Parathyroid adenoma (tissue), 2 donors: ENCODE data around the gene TRMT5.

Experiments used
- H2AFZ ChIP-seq: fragments of 300-600 bp; sonication (generic); one replicate; pipeline ENCODE4 v1.7.0; 2017; ENCODE audit warnings: antibody characterized with exemption, mild to moderate bottlenecking
- H3K27ac ChIP-seq: fragments of 300-600 bp; sonication (generic); one replicate; pipeline ENCODE4 v1.7.0; 2017
- H3K27me3 ChIP-seq: fragments of 300-600 bp; sonication (generic); one replicate; pipeline ENCODE4 v1.7.0; 2017; ENCODE audit warnings: low read length; ENCODE audit not compliant: control insufficient read depth, insufficient read depth
- H3K36me3 ChIP-seq: fragments of 300-600 bp; sonication (generic); one replicate; pipeline ENCODE4 v1.7.0; 2017; ENCODE audit warnings: low read length; ENCODE audit not compliant: control insufficient read depth, insufficient read depth
- H3K4me1 ChIP-seq: fragments of 300-600 bp; sonication (generic); one replicate; pipeline ENCODE4 v1.7.0; 2017; ENCODE audit warnings: control low read depth
- H3K4me2 ChIP-seq: fragments of 300-600 bp; sonication (generic); one replicate; pipeline ENCODE4 v1.7.0; 2017; ENCODE audit warnings: low read length
- H3K4me3 ChIP-seq: fragments of 300-600 bp; sonication (generic); one replicate; pipeline ENCODE4 v1.7.0; 2017; ENCODE audit warnings: low read depth, low read length
- H3K79me2 ChIP-seq: fragments of 300-600 bp; sonication (generic); one replicate; pipeline ENCODE4 v1.7.0; 2017; ENCODE audit warnings: control low read depth
- H3K9ac ChIP-seq: fragments of 300-600 bp; sonication (generic); one replicate; pipeline ENCODE4 v1.7.0; 2017; ENCODE audit warnings: mild to moderate bottlenecking
- H3K9me3 ChIP-seq: fragments of 300-600 bp; sonication (generic); one replicate; pipeline ENCODE4 v1.7.0; 2017; ENCODE audit warnings: low read length; ENCODE audit not compliant: control insufficient read depth
- CTCF ChIP-seq: fragments of 300-600 bp; sonication (generic); IDR thresholded peaks from one replicate; pipeline ENCODE4 v1.7.0; 2017; ENCODE audit warnings: antibody characterized with exemption, mild to moderate bottlenecking
- donor health status: primary hyperparathyroidism.

Gene TRMT5

DNA sequence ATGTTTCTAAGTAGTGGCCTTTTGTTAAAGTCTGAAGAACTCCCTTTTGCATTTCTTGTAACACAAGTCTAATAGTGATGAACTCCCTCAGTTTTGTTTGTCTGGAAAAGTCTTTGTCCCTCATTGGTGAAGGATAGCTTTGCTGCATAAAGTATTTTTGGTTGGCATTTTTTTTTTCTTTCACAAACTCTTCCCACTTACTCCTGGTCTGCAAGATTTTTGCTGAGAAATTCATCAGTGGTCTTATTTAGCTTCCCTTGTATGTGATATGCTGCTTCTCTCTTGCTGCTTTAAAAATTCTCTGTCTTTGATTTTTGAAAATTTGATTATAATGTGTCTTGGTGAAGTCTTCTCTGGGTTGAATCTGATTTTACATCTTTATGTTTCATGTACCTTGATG lies 22.7 kb downstream of the TRMT5 start:
- Histone ChIP-seq H3K4me2 (no peak overlapping the region), H3K36me3 (no peaks in the 10 kb centered on the region), H3K9ac (no peak overlapping the region), H3K4me1 (no peaks in the 10 kb centered on the region), H3K27me3 (no peaks in the 10 kb centered on the region), H3K79me2 (peaks cover 30% of the 10 kb centered on the region), H3K27ac (no peak overlapping the region), H2AFZ (no peak overlapping the region), H3K9me3 (peaks cover 3% of the 10 kb centered on the region), H3K4me3 (no peak overlapping the region)
- no peak for TF ChIP-seq CTCF

GRCh38 chr14:60956632-60957031 lies 24.2 kb downstream of the TRMT5 start:
- H3K9me3 ChIP-seq = peaks cover 3% of the 10 kb centered on the region
- TF ChIP-seq CTCF = no peak
- H3K9ac ChIP-seq = no peak overlapping the region
- peaks cover 36% of the 10 kb centered on the region for H3K79me2 ChIP-seq
- H3K4me2 ChIP-seq = no peak overlapping the region
- H3K36me3 ChIP-seq = no peaks in the 10 kb centered on the region
- no peaks in the 10 kb centered on the region for H3K4me1 ChIP-seq
- H2AFZ ChIP-seq = no peak overlapping the region
- no peak overlapping the region for H3K27ac ChIP-seq
- H3K27me3 ChIP-seq = no peaks in the 10 kb centered on the region
- H3K4me3 ChIP-seq = no peak overlapping the region

- Histone ChIP-seq H2AFZ (no peak overlapping the region), H3K27ac (no peak overlapping the region), H3K9me3 (peaks cover 3% of the 10 kb centered on the region), H3K27me3 (no peaks in the 10 kb centered on the region), H3K4me2 (no peak overlapping the region), H3K9ac (no peak overlapping the region), H3K4me1 (no peaks in the 10 kb centered on the region), H3K79me2 (peaks cover 33% of the 10 kb centered on the region), H3K4me3 (no peak overlapping the region), H3K36me3 (no peaks in the 10 kb centered on the region)
- TF ChIP-seq CTCF = no peak
These were observed 24.7 kb downstream of the TRMT5 start for GRCh38 chr14:60956202-60956601.

DNA sequence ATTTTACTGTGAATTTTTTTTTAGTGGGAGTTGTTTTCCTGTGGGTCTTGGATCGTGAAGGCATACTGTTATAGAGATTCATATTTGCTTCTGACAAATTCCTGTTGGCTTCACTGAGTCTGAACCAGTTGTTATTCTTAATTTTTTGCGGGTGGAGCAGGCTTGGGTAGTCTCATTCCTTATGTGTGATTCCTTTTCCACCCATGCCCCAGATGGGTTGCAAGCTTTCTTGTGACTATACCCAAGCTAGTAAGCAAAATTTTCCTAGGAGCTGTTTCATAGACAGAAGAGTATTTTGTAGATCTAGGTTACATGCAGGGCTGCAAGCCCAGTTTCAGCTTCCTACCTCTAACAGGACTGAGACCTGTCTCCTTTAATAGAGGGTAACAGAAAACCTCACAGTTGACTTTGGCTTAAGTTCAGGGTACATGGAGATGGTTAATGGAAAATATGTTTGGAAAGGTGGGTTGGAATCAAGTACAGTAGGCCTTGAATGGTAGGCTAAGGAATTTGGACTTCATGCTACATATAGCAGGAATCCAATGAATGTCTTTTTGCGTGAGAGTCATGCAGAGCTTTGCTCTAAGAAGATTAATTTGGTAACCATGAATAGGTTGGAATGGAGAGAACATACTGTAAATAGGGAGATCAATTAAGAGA lies 29.0 kb downstream of the TRMT5 start:
- H2AFZ ChIP-seq = no peak overlapping the region
- no peaks in the 10 kb centered on the region for H3K36me3 ChIP-seq
- H3K4me2 ChIP-seq = no peak overlapping the region
- peaks cover 3% of the 10 kb centered on the region for H3K9me3 ChIP-seq
- no peaks in the 10 kb centered on the region for H3K27me3 ChIP-seq
- no peaks in the 10 kb centered on the region for H3K4me1 ChIP-seq
- no peak overlapping the region for H3K9ac ChIP-seq
- H3K79me2 ChIP-seq = peaks cover 18% of the 10 kb centered on the region
- no peak for TF ChIP-seq CTCF
- H3K27ac ChIP-seq = no peak overlapping the region
- no peak overlapping the region for H3K4me3 ChIP-seq

DNA sequence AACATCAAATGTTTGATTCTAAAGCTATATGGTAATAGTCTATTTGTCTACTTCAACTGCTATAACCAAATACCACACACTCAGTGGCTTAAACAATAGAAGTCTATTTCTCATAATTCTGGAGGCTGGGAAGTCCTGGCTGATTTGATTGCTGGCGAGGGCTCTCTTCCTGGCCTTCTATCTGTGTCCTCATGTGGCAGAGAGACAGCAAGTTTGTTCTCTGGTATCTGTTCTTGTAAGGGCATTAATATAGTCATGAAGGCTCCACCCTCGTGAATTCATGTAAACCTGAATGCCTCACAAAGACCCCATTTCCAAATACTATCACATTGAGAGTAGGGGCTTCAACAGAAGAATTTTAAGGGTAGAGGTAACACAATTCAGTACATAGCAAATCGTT lies 34.1 kb downstream of the TRMT5 start:
- no peak for TF ChIP-seq CTCF
- H3K79me2 ChIP-seq = peaks cover 5% of the 10 kb centered on the region
- peaks cover 9% of the 10 kb centered on the region for H3K4me1 ChIP-seq
- H3K4me3 ChIP-seq = no peak overlapping the region
- H3K9ac ChIP-seq = no peak overlapping the region
- H3K36me3 ChIP-seq = no peaks in the 10 kb centered on the region
- H3K9me3 ChIP-seq = no peaks in the 10 kb centered on the region
- no peak overlapping the region for H2AFZ ChIP-seq
- no peak overlapping the region for H3K4me2 ChIP-seq
- no peaks in the 10 kb centered on the region for H3K27me3 ChIP-seq
- H3K27ac ChIP-seq = no peak overlapping the region
